Keratinocyte (primary cell): ENCODE measurements around the gene CRACR2B. TPM values are rescaled to one million over a fixed set of nuclear protein-coding genes. Genes with fewer than 3 reads are reported as not detected.

ENCODE experiments used
- DNase-seq: peaks from one replicate; pipeline ENCODE4 v3.0.0-alpha.2; 2011; ENCODE audit warnings: low read depth, missing footprints, low spot score
- FAIRE-seq: peaks from 2 replicates; lab custom pipeline; 2011; peaks lifted over from hg19 to GRCh38; lab: Jason Lieb, UNC
- H2AFZ ChIP-seq: 2 replicates; pipeline ENCODE4 v1.6.0; 2012; ENCODE audit warnings: low read length, control low read depth, inconsistent platforms; ENCODE audit not compliant: control insufficient read depth
- H3K27ac ChIP-seq: 2 replicates; pipeline ENCODE4 v1.5.1; 2011; ENCODE audit warnings: low read length; ENCODE audit not compliant: control insufficient read depth, insufficient read depth
- H3K27me3 ChIP-seq: 3 replicates; pipeline ENCODE4 v1.6.0; 2011; ENCODE audit warnings: low read length; ENCODE audit not compliant: control insufficient read depth, insufficient read depth; ENCODE audit errors: extremely low read depth
- H3K36me3 ChIP-seq, 2 experiments: 2 replicates in 1 of 2; 3 replicates in 1 of 2; pipeline ENCODE4 v1.5.1; 2011; ENCODE audit warnings: low read length in 2 of 2, mild to moderate bottlenecking in 1 of 2; ENCODE audit not compliant: control insufficient read depth in 2 of 2, insufficient read depth in 2 of 2; ENCODE audit errors: extremely low read depth in 1 of 2
- H3K4me1 ChIP-seq: 3 replicates; pipeline ENCODE4 v1.5.1; 2011; ENCODE audit warnings: low read length; ENCODE audit not compliant: control insufficient read depth, insufficient read depth; ENCODE audit errors: extremely low read depth
- H3K4me2 ChIP-seq: 3 replicates; pipeline ENCODE4 v1.6.0; 2011; ENCODE audit warnings: low read depth, low read length; ENCODE audit not compliant: control insufficient read depth, insufficient read depth; ENCODE audit errors: extremely low read depth
- H3K4me3 ChIP-seq, 3 experiments: fragments of 200-600 bp in 1 of 3; sonication (generic) in 1 of 3; 2 replicates in 2 of 3; 3 replicates in 1 of 3; pipeline ENCODE4 v1.5.1; 2011 to 2016; ENCODE audit warnings: low read length in 3 of 3, mild to moderate bottlenecking in 3 of 3, control low read depth in 2 of 3, inconsistent platforms in 1 of 3, low read depth in 1 of 3, mixed read lengths in 1 of 3, mixed run types in 1 of 3, moderate library complexity in 1 of 3; ENCODE audit not compliant: control insufficient read depth in 2 of 3, insufficient read depth in 2 of 3; ENCODE audit errors: extremely low read depth in 1 of 3
- H3K79me2 ChIP-seq: 2 replicates; pipeline ENCODE4 v1.6.0; 2012; ENCODE audit warnings: low read length; ENCODE audit not compliant: control insufficient read depth, insufficient read depth
- H3K9ac ChIP-seq: 3 replicates; pipeline ENCODE4 v1.6.0; 2011; ENCODE audit warnings: low read length; ENCODE audit not compliant: control insufficient read depth, insufficient read depth; ENCODE audit errors: extremely low read depth
- H3K9me1 ChIP-seq: 3 replicates; pipeline ENCODE4 v1.6.0; 2011; ENCODE audit warnings: low read length; ENCODE audit not compliant: control insufficient read depth, insufficient read depth; ENCODE audit errors: extremely low read depth
- H3K9me3 ChIP-seq: 2 replicates; pipeline ENCODE4 v1.5.1; 2012; ENCODE audit warnings: low read depth, low read length; ENCODE audit not compliant: control insufficient read depth
- H4K20me1 ChIP-seq: 3 replicates; pipeline ENCODE4 v1.6.0; 2011; ENCODE audit warnings: low read length; ENCODE audit not compliant: control insufficient read depth, insufficient read depth; ENCODE audit errors: extremely low read depth
- CTCF ChIP-seq, 3 experiments: IDR thresholded peaks in 1 of 3; conservative IDR thresholded peaks in 1 of 3; optimal IDR thresholded peaks in 1 of 3; 2 replicates in 2 of 3; 3 replicates in 1 of 3; pipeline versions ENCODE3 to v1.5.1; 2011; ENCODE audit warnings: low read length in 3 of 3, mild to moderate bottlenecking in 3 of 3, moderate library complexity in 2 of 3, control low read depth in 1 of 3, inconsistent platforms in 1 of 3; ENCODE audit not compliant: insufficient read depth in 2 of 3; ENCODE audit errors: extremely low read depth in 1 of 3
- EZH2 ChIP-seq: IDR thresholded peaks from one replicate; pipeline ENCODE4 v1.6.1; 2012; ENCODE audit warnings: inconsistent platforms, mild to moderate bottlenecking, low read length, moderate library complexity
- dilution Hi-C: fragments of 300-500 bp; cut with MboI; formaldehyde crosslinking; loops from one replicate; pipeline ENCODE4 v1.7.0; 2020; ENCODE audit warnings: low sequenced_read_pairs; ENCODE audit not compliant: extremely low pct_ligation_motif_present
- polyA plus RNA-seq, 5 experiments: library from polyadenylated mRNA; depleted of rRNA in 3 of 5; stranded (reverse) in 3 of 5; stranded (forward) in 1 of 5; unstranded in 1 of 5; fragments of >200 nt; gene quantifications; 1 replicate in 1 of 5; 2 replicates in 3 of 5; 3 replicates in 1 of 5; pipeline versions ENCODE4 v1.2.1 to v1.2.3, GENCODE V29; 2011 to 2012; ENCODE audit warnings: missing spikeins in 2 of 5, low read depth in 1 of 5, low replicate concordance in 1 of 5

Gene CRACR2B
- polyA plus RNA-seq, 1 donor (not counting 4 experiments of a cell fraction or from before 2014, with no cell fraction given): 0.17 TPM

DNA sequence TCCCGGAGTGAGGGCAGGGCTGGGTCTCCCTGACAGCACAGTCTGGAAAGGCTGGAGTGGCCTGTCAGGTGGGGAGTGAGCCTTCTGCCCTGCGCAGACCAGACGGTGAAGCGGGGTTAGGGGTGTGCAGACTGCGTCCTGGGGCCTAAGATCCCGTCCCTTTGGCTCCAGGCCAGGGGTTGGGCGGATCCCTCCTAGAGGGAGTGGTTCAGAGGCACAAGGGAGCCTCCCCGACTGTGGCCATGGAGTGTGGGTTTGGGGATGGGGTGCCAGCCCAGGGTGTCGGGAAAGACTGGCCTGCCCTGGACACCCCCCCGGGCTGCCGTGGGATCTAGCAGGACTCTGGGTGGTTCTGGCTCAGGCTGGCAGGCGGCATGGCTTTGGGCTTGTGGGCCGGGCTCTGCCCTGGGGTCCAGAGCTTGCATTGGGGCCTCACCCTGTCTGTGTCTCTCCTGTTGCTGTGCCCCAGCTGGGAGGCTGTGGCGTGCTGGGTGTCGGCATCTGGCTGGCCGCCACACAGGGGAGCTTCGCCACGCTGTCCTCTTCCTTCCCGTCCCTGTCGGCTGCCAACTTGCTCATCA is 34.5 kb downstream of the CRACR2B start:
- Histone ChIP-seq H3K9me3 (no peaks in the 10 kb centered on the region), H3K27ac (no peak overlapping the region), H2AFZ (no peak overlapping the region), H3K4me1 (peaks cover 4% of the 10 kb centered on the region), H3K4me3 (no peak overlapping the region), H3K36me3 (peaks cover under 1 to 15% of the 10 kb centered on the region in 2 experiments), H3K4me2 (no peak overlapping the region), H3K9ac (no peak overlapping the region), H3K79me2 (no peaks in the 10 kb centered on the region), H3K9me1 (no peaks in the 10 kb centered on the region), H3K27me3 (no peaks in the 10 kb centered on the region), H4K20me1 (peaks cover 9% of the 10 kb centered on the region)
- TF ChIP-seq EZH2 (no peak), CTCF (optimal IDR thresholded peaks at IDR 0.05 in 1 of 3, IDR thresholded peaks at IDR 0.05 in 1 of 3, conservative IDR thresholded peaks at IDR 0.05 in 1 of 3; ENCODE audit: extremely low read depth in 1 of 3, insufficient read depth in 2 of 3, low read length in 3 of 3) (no peak)
- dilution Hi-C loops: no loop called here
- FAIRE-seq (no peak), DNase-seq (no peak)

GRCh38 chr11:862696-863022 is 34.9 kb downstream of the CRACR2B start:
- peaks cover 0 to 15% of the 10 kb centered on the region in 2 experiments for H3K36me3 ChIP-seq
- no peaks in the 10 kb centered on the region for H3K9me1 ChIP-seq
- H2AFZ ChIP-seq: no peak overlapping the region
- dilution Hi-C loops: no loop called here
- peaks cover 4% of the 10 kb centered on the region for H3K4me1 ChIP-seq
- H3K4me2 ChIP-seq: no peak overlapping the region
- H3K4me3 ChIP-seq: no peak overlapping the region
- TF ChIP-seq EZH2 (no peak), CTCF (optimal IDR thresholded peaks at IDR 0.05 in 1 of 3, IDR thresholded peaks at IDR 0.05 in 1 of 3, conservative IDR thresholded peaks at IDR 0.05 in 1 of 3; ENCODE audit: extremely low read depth in 1 of 3, insufficient read depth in 2 of 3, low read length in 3 of 3) (no peak)
- no peak for DNase-seq
- FAIRE-seq: no peak
- H4K20me1 ChIP-seq: peaks cover 9% of the 10 kb centered on the region
- no peaks in the 10 kb centered on the region for H3K79me2 ChIP-seq
- H3K27ac ChIP-seq: no peak overlapping the region
- no peaks in the 10 kb centered on the region for H3K27me3 ChIP-seq
- H3K9ac ChIP-seq: no peak overlapping the region
- H3K9me3 ChIP-seq: no peaks in the 10 kb centered on the region
